ENCODE results near the gene CDKL2.

DNA sequence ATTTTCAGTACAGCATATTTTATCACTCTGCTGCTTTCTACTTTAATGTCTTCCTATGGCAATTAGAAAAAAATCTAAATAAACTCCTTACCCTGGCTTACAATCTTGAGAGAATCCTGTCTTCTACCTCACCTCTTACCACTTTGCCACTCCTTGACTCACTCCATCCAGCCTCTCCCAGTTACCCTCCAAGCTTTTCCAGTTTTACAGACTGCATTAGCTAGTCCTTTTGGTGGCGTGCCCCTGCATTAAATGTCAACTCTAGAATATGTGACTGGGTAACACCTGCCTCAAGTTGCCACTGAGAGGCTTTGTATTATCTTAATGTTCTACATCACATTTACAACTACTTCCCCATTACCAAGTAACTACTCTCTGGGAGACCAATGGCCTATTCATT, 7.5 kb upstream of the CDKL2 start:
- TF ChIP-seq, protein P1, sequence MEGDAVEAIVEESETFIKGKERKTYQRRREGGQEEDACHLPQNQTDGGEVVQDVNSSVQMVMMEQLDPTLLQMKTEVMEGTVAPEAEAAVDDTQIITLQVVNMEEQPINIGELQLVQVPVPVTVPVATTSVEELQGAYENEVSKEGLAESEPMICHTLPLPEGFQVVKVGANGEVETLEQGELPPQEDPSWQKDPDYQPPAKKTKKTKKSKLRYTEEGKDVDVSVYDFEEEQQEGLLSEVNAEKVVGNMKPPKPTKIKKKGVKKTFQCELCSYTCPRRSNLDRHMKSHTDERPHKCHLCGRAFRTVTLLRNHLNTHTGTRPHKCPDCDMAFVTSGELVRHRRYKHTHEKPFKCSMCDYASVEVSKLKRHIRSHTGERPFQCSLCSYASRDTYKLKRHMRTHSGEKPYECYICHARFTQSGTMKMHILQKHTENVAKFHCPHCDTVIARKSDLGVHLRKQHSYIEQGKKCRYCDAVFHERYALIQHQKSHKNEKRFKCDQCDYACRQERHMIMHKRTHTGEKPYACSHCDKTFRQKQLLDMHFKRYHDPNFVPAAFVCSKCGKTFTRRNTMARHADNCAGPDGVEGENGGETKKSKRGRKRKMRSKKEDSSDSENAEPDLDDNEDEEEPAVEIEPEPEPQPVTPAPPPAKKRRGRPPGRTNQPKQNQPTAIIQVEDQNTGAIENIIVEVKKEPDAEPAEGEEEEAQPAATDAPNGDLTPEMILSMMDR (IDR thresholded peaks at IDR 0.05), result no peak
- TF ChIP-seq EZH2 (IDR thresholded peaks at IDR 0.05) (no peak), EZH2phosphoT487 (IDR thresholded peaks at IDR 0.05) (no peak)
